HepG2 (cell line): Measurements from ENCODE around the gene GPN1.
"Not testable (repeated sequence)": the region's sequence is repeated elsewhere in the genome, so short reads cannot be mapped to it uniquely, and the experiment has no call there.

ENCODE experiments used
- EZH2 ChIP-seq: conservative IDR thresholded peaks from 2 replicates; pipeline ENCODE4 v1.6.1; 2012; ENCODE audit warnings: mild to moderate bottlenecking, low read depth, low read length, moderate library complexity
- KMT2A ChIP-seq: sonication (generic); formaldehyde crosslinking; IDR thresholded peaks from 2 replicates; pipeline ENCODE4 v1.4.0; 2020; ENCODE audit warnings: missing genetic modification reagents
- PAWR ChIP-seq: sonication (generic); formaldehyde crosslinking; IDR thresholded peaks from 2 replicates; pipeline ENCODE4 v1.4.0; 2020; ENCODE audit warnings: missing genetic modification reagents, mild to moderate bottlenecking, borderline replicate concordance
- PBX3 ChIP-seq: sonication (generic); formaldehyde crosslinking; IDR thresholded peaks from 2 replicates; pipeline ENCODE4 v1.8.1; 2023; ENCODE audit warnings: missing genetic modification reagents, inconsistent platforms, borderline replicate concordance
- ZHX1 ChIP-seq: sonication (generic); formaldehyde crosslinking; IDR thresholded peaks from 2 replicates; pipeline ENCODE4 v1.8.1; 2022; ENCODE audit warnings: low read depth, mild to moderate bottlenecking, missing genetic modification reagents
- ZNF501 ChIP-seq: sonication (generic); formaldehyde crosslinking; IDR thresholded peaks from 2 replicates; pipeline ENCODE4 v1.5.1; 2020; ENCODE audit warnings: mild to moderate bottlenecking, moderate library complexity, missing genetic modification reagents
- ZNF512 ChIP-seq: sonication (generic); formaldehyde crosslinking; IDR thresholded peaks from 2 replicates; pipeline ENCODE4 v1.4.0; 2020; ENCODE audit warnings: mild to moderate bottlenecking, missing genetic modification reagents

- not testable (repeated sequence) for TF ChIP-seq PBX3 (CRISPR knock-in tag); EZH2; ZHX1 (CRISPR knock-in tag); ZNF512 (CRISPR knock-in tag); KMT2A; ZNF501 (CRISPR knock-in tag); PAWR (CRISPR knock-in tag)
Measured at GRCh38 chr2:27626921-27627320, 1.9 kb upstream of the GPN1 start.
